BJ (cell line): Measurements from ENCODE around the gene HS3ST3A1. TPM values are rescaled to one million over a fixed set of nuclear protein-coding genes. Genes with fewer than 3 reads are reported as not detected.

ENCODE experiments used
- CTCF ChIA-PET: fragments of 350-600 bp; formaldehyde crosslinking; extraction: SDS; loops from one replicate; lab custom pipeline; 2021; ENCODE audit warnings: antibody characterized with exemption, inconsistent platforms; lab: Yijun Ruan, JAX
- POLR2A ChIA-PET: fragments of 300-600 bp; sonication (Branson Sonifier 250); formaldehyde crosslinking; extraction: SDS; loops from one replicate; lab custom pipeline; 2021; ENCODE audit warnings: antibody characterized with exemption; lab: Charles Lee
- DNase-seq: peaks from one replicate; pipeline ENCODE4 v3.0.0-alpha.2; 2011; ENCODE audit warnings: low read depth
- H3K27me3 ChIP-seq: 2 replicates; pipeline ENCODE4 v1.6.0; 2011; ENCODE audit warnings: low read length; ENCODE audit not compliant: control insufficient read depth, insufficient read depth
- H3K36me3 ChIP-seq: 2 replicates; pipeline ENCODE4 v1.5.1; 2011; ENCODE audit warnings: low read length; ENCODE audit not compliant: control insufficient read depth, insufficient read depth
- H3K4me3 ChIP-seq: 2 replicates; pipeline ENCODE4 v1.5.1; 2011; ENCODE audit warnings: low read depth, mild to moderate bottlenecking, control low read depth, low read length
- CTCF ChIP-seq: IDR thresholded peaks from 2 replicates; pipeline ENCODE4 v1.5.1; 2011; ENCODE audit warnings: low read depth, mild to moderate bottlenecking, control low read depth, inconsistent platforms, low read length, moderate library complexity; ENCODE audit not compliant: insufficient read depth
- polyA plus RNA-seq: library from polyadenylated mRNA; depleted of rRNA; stranded (reverse); fragments of >200 nt; gene quantifications from 2 replicates; pipeline ENCODE4 v1.2.3, GENCODE V29; 2011

HS3ST3A1 gene
- polyA plus RNA-seq, 1 experiment, result 7.5 TPM

GRCh38 chr17:13595599-13595899 lies 6.2 kb downstream of the HS3ST3A1 start:
- Histone ChIP-seq H3K4me3 (no peak overlapping the region), H3K36me3 (no peaks in the 10 kb centered on the region), H3K27me3 (no peaks in the 10 kb centered on the region)
- POLR2A ChIA-PET, result no interaction called here
- no peak for DNase-seq
- CTCF ChIA-PET, result interaction anchor here (0.6 to 3.3 kb wide), 5 partner anchors 9 to 1331 kb away, joined by 3 to 19 read pairs (median 5); no protein-coding TSS in a partner anchor
- TF ChIP-seq CTCF, result no peak

- TF ChIP-seq CTCF, result peak; percentile 84
- DNase-seq, result no peak
- ChIA-PET CTCF (interaction anchor here (0.5 to 3.3 kb wide), 21 partner anchors 13 to 1522 kb away, joined by 3 to 19 read pairs (median 4); partner anchors contain the start of gene HS3ST3B1), POLR2A (no interaction called here)
- no peaks in the 10 kb centered on the region for H3K36me3 ChIP-seq
- no peak overlapping the region for H3K4me3 ChIP-seq
- H3K27me3 ChIP-seq, result no peaks in the 10 kb centered on the region
Observed at GRCh38 chr17:13594762-13595598, 6.7 kb downstream of the HS3ST3A1 start.

- DNase-seq, result no peak
- ChIA-PET CTCF (interaction anchor here (0.6 to 3.3 kb wide), 18 partner anchors 13 to 1450 kb away, joined by 3 to 19 read pairs (median 4); partner anchors contain the start of gene HS3ST3B1), POLR2A (no interaction called here)
- H3K27me3 ChIP-seq, result no peaks in the 10 kb centered on the region
- no peak for TF ChIP-seq CTCF
- H3K4me3 ChIP-seq, result no peak overlapping the region
- no peaks in the 10 kb centered on the region for H3K36me3 ChIP-seq
Observed at GRCh38 chr17:13594310-13594709, 7.4 kb downstream of the HS3ST3A1 start.

GRCh38 chr17:13593757-13594156 lies 8.0 kb downstream of the HS3ST3A1 start:
- ChIA-PET CTCF (interaction anchor here (0.7 to 3.3 kb wide), 11 partner anchors 37 to 709 kb away, joined by 3 to 19 read pairs (median 4); partner anchors contain the start of gene HS3ST3B1), POLR2A (interaction anchor here (0.7 kb wide), 1 partner anchor 707 kb away, joined by 3 read pairs; the partner anchor contains the start of gene HS3ST3B1)
- no peaks in the 10 kb centered on the region for H3K36me3 ChIP-seq
- no peak for DNase-seq
- H3K4me3 ChIP-seq, result no peak overlapping the region
- no peaks in the 10 kb centered on the region for H3K27me3 ChIP-seq
- no peak for TF ChIP-seq CTCF

- POLR2A ChIA-PET, result interaction anchor here (0.7 kb wide), 1 partner anchor 708 kb away, joined by 3 read pairs; the partner anchor contains the start of gene HS3ST3B1
- H3K4me3 ChIP-seq, result no peak overlapping the region
- no peak for DNase-seq
Observed at GRCh38 chr17:13593021-13593751, 8.5 kb downstream of the HS3ST3A1 start.

More at GRCh38 chr17:13593021-13593751, 8.5 kb downstream of the HS3ST3A1 start:
- CTCF ChIA-PET, result interaction anchor here (2.2 to 3.3 kb wide), 2 partner anchors 256 to 709 kb away, joined by 11 to 19 read pairs; no protein-coding TSS in a partner anchor
- Histone ChIP-seq H3K27me3 (no peaks in the 10 kb centered on the region), H3K36me3 (no peaks in the 10 kb centered on the region)
- no peak for TF ChIP-seq CTCF
